ENCODE data around the gene PNPLA2.

PNPLA2 gene

GRCh38 chr11:778976-779954 lies 39.4 kb upstream of the PNPLA2 start:
- H3K4me3 ChIP-seq (ENCODE audit: low read depth, low read length), result no peak overlapping the region
- no peak for TF ChIP-seq CTCF (IDR thresholded peaks at IDR 0.05; ENCODE audit: low read depth, low read length)

GRCh38 chr11:779955-780532 lies 38.7 kb upstream of the PNPLA2 start:
- H3K4me3 ChIP-seq (ENCODE audit: low read depth, low read length), result no peak overlapping the region
- no peak for TF ChIP-seq CTCF (IDR thresholded peaks at IDR 0.05; ENCODE audit: low read depth, low read length)

GRCh38 chr11:782264-783174 lies 36.2 kb upstream of the PNPLA2 start:
- no peak for TF ChIP-seq CTCF (IDR thresholded peaks at IDR 0.05; ENCODE audit: low read depth, low read length)
- H3K4me3 ChIP-seq (ENCODE audit: low read depth, low read length), result no peak overlapping the region

- peak; percentile 97 for TF ChIP-seq CTCF (IDR thresholded peaks at IDR 0.05; ENCODE audit: low read depth, low read length)
- no peak overlapping the region for H3K4me3 ChIP-seq (ENCODE audit: low read depth, low read length)
Measured at GRCh38 chr11:783581-784015, 35.1 kb upstream of the PNPLA2 start.

GRCh38 chr11:786235-787083 lies 32.3 kb upstream of the PNPLA2 start:
- TF ChIP-seq CTCF (IDR thresholded peaks at IDR 0.05; ENCODE audit: low read depth, low read length), result no peak

GRCh38 chr11:787084-787675 lies 31.5 kb upstream of the PNPLA2 start:
- H3K4me3 ChIP-seq (ENCODE audit: low read depth, low read length), result no peak overlapping the region
- TF ChIP-seq CTCF (IDR thresholded peaks at IDR 0.05; ENCODE audit: low read depth, low read length), result no peak

More at GRCh38 chr11:786235-787083, 32.3 kb upstream of the PNPLA2 start:
- H3K4me3 ChIP-seq (ENCODE audit: low read depth, low read length), result no peak overlapping the region
